Measurements from ENCODE around the gene RMRP. TPM values are rescaled to one million over a fixed set of nuclear protein-coding genes. Genes with fewer than 3 reads are reported as not detected.

The RMRP gene
- total and polyA plus RNA-seq, 5 donors = 218 to 22,919 (median 20,579) TPM

DNA sequence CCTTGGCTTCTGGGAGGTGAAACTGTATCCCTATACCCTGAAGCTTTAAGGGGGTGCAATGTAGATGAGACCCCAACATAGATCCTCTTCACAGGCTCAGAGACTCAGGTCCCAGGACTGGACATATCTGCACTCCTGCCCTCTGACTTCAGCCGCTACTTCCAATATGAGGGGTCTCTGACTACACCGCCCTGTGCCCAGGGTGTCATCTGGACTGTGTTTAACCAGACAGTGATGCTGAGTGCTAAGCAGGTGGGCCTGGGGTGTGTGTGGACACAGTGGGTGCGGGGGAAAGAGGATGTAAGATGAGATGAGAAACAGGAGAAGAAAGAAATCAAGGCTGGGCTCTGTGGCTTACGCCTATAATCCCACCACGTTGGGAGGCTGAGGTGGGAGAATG, 21.3 kb upstream of the RMRP start:
- peaks cover 6% of the 10 kb centered on the region for H3K4me1 ChIP-seq (ENCODE audit: control insufficient read depth, insufficient read depth, low read length)
- no peak overlapping the region for H3K27ac ChIP-seq (ENCODE audit: low read length)
- intact Hi-C loops (cut with DNase I) = no loop called here
- 96% methylated on average over 5 of the region's 5 CpGs for WGBS
- no peak overlapping the region for H3K4me3 ChIP-seq (ENCODE audit: low read length)
- ATAC-seq (no peak), DNase-seq (peak in 1 of 3 donors; percentile 7)
- H3K27me3 ChIP-seq (ENCODE audit: control insufficient read depth, insufficient read depth) = no peaks in the 10 kb centered on the region
- no peaks in the 10 kb centered on the region for H3K9me3 ChIP-seq (ENCODE audit: control insufficient read depth, low read length)

DNA sequence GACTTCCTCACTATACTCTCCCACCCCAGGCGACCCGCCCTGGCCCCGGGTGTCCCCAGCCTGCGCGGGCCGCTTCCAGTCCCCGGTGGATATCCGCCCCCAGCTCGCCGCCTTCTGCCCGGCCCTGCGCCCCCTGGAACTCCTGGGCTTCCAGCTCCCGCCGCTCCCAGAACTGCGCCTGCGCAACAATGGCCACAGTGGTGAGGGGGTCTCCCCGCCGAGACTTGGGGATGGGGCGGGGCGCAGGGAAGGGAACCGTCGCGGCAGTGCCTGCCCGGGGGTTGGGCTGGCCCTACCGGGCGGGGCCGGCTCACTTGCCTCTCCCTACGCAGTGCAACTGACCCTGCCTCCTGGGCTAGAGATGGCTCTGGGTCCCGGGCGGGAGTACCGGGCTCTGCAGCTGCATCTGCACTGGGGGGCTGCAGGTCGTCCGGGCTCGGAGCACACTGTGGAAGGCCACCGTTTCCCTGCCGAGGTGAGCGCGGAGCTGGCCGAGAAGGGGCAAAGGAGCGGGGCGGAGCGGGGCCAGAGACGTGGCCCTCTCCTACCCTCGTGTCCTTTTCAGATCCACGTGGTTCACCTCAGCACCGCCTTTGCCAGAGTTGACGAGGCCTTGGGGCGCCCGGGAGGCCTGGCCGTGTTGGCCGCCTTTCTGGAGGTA, 18.0 kb upstream of the RMRP start:
- Histone ChIP-seq H3K27ac (ENCODE audit: low read length) (no peak overlapping the region), H3K4me3 (ENCODE audit: low read length) (peak overlapping the region; percentile 44), H3K27me3 (ENCODE audit: control insufficient read depth, insufficient read depth) (no peaks in the 10 kb centered on the region), H3K4me1 (ENCODE audit: control insufficient read depth, insufficient read depth, low read length) (peaks cover 6% of the 10 kb centered on the region), H3K9me3 (ENCODE audit: control insufficient read depth, low read length) (no peaks in the 10 kb centered on the region)
- WGBS = 5% methylated on average over 51 of the region's 51 CpGs
- DNase-seq (peak; percentile 57 to 84 (median 84)), ATAC-seq (peak; percentile 67 to 73)
- intact Hi-C loops (cut with DNase I) = no loop called here

- intact Hi-C loops (cut with DNase I) = no loop called here
- 42% methylated on average over 13 of the region's 13 CpGs for WGBS
- peaks cover 6% of the 10 kb centered on the region for H3K4me1 ChIP-seq (ENCODE audit: control insufficient read depth, insufficient read depth, low read length)
- DNase-seq (no peak), ATAC-seq (peak in 1 of 2 donors; percentile 10)
- H3K4me3 ChIP-seq (ENCODE audit: low read length) = peak overlapping the region; percentile 44
- H3K9me3 ChIP-seq (ENCODE audit: control insufficient read depth, low read length) = no peaks in the 10 kb centered on the region
- no peaks in the 10 kb centered on the region for H3K27me3 ChIP-seq (ENCODE audit: control insufficient read depth, insufficient read depth)
- H3K27ac ChIP-seq (ENCODE audit: low read length) = no peak overlapping the region
Observed at GRCh38 chr9:35675204-35675603, 17.4 kb upstream of the RMRP start.

GRCh38 chr9:35674025-35674361, 16.2 kb upstream of the RMRP start:
- no peak for DNase-seq
- H3K4me3 ChIP-seq (ENCODE audit: low read length) = no peak overlapping the region
- peaks cover 6% of the 10 kb centered on the region for H3K4me1 ChIP-seq (ENCODE audit: control insufficient read depth, insufficient read depth, low read length)
- intact Hi-C loops (cut with DNase I) = no loop called here
- no peak overlapping the region for H3K27ac ChIP-seq (ENCODE audit: low read length)
- no peaks in the 10 kb centered on the region for H3K9me3 ChIP-seq (ENCODE audit: control insufficient read depth, low read length)
- no peak for ATAC-seq
- WGBS = 81% methylated on average over 3 of the region's 3 CpGs
- no peaks in the 10 kb centered on the region for H3K27me3 ChIP-seq (ENCODE audit: control insufficient read depth, insufficient read depth)

DNA sequence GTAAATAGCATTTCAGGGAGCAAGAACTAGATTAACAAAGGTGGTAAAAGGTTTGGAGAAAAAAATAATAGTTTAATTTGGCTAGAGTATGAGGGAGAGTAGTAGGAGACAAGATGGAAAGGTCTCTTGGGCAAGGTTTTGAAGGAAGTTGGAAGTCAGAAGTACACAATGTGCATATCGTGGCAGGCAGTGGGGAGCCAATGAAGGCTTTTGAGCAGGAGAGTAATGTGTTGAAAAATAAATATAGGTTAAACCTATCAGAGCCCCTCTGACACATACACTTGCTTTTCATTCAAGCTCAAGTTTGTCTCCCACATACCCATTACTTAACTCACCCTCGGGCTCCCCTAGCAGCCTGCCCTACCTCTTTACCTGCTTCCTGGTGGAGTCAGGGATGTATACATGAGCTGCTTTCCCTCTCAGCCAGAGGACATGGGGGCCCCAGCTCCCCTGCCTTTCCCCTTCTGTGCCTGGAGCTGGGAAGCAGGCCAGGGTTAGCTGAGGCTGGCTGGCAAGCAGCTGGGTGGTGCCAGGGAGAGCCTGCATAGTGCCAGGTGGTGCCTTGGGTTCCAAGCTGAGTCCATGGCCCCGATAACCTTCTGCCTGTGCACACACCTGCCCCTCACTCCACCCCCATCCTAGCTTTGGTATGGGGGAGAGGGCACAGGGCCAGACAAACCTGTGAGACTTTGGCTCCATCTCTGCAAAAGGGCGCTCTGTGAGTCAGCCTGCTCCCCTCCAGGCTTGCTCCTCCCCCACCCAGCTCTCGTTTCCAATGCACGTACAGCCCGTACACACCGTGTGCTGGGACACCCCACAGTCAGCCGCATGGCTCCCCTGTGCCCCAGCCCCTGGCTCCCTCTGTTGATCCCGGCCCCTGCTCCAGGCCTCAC, 15.6 kb upstream of the RMRP start, which contains the start of gene CA9:
Gene CA9 (plus strand): TSS at position 797 of the 893 bp plus-strand sequence. CDS start 32 bp downstream, at position 829.
- intact Hi-C loops (cut with DNase I) = no loop called here
- no peak within 1 kb of the TSS for H3K27ac ChIP-seq (ENCODE audit: low read length)

DNA sequence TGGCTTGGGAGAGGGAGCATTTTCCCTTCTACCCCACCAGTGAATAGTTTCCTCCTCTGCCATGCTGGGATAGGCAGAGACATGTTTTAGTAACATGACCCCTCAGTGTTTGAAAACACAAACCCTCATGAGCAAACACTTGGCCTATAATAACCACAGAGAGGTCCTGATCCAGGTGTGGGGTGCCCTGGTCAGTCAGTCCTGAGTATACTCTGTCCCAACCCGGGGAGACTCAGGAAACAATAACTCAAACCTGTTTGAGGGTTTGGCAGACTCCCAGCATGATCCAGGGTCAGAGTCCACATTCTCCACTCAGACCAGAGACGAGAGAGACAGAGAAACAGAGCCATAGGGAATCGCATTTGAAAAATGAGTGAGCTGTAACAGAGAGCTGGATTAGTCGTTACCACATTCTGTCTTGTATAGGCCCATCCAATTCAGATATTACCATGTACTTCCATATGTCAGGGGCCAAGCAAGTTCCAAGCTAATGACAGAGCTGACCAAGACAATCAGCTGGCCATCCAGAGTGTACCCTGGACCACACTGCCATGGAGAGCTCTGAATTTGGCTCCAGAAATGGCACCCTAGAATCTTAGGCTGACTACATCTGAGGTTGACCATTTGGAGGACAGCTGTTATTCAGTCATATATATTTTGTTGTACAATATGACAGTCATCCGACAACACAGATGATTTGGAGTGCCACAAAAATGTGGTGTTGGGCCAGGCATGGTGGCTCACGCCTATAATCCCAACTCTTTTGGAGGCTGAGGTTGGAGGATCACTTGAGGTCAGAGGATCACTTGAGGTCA, 11.7 kb upstream of the RMRP start:
- 74% methylated on average over 6 of the region's 6 CpGs for WGBS
- Histone ChIP-seq H3K27me3 (ENCODE audit: control insufficient read depth, insufficient read depth) (no peaks in the 10 kb centered on the region), H3K4me3 (ENCODE audit: low read length) (no peak overlapping the region), H3K9me3 (ENCODE audit: control insufficient read depth, low read length) (no peaks in the 10 kb centered on the region), H3K27ac (ENCODE audit: low read length) (no peak overlapping the region), H3K4me1 (ENCODE audit: control insufficient read depth, insufficient read depth, low read length) (no peaks in the 10 kb centered on the region)
- intact Hi-C loops (cut with DNase I) = loop anchor here in 1 of 4 donors (10.0 kb wide), 1 partner anchor 55 kb away; no protein-coding TSS in a partner anchor
- DNase-seq (no peak), ATAC-seq (no peak)

More for the DNA sequence above, 15.6 kb upstream of the RMRP start, which contains the start of gene CA9:
- H3K27me3 ChIP-seq (ENCODE audit: control insufficient read depth, insufficient read depth) = no peaks in the 10 kb centered on the region
- H3K9me3 ChIP-seq (ENCODE audit: control insufficient read depth, low read length) = no peaks in the 10 kb centered on the region
- peak; percentile 36 to 46 for ATAC-seq
- peak in 1 of 3 donors; percentile 55 for DNase-seq
- 55% methylated on average over 10 of the region's 10 CpGs for WGBS
- peaks cover 6% of the 10 kb centered on the region for H3K4me1 ChIP-seq (ENCODE audit: control insufficient read depth, insufficient read depth, low read length)
- no peak within 1 kb of the TSS for H3K4me3 ChIP-seq (ENCODE audit: low read length)

- DNase-seq (no peak), ATAC-seq (no peak)
- Histone ChIP-seq H3K4me3 (ENCODE audit: low read length) (no peak overlapping the region), H3K4me1 (ENCODE audit: control insufficient read depth, insufficient read depth, low read length) (no peaks in the 10 kb centered on the region), H3K27me3 (ENCODE audit: control insufficient read depth, insufficient read depth) (no peaks in the 10 kb centered on the region), H3K27ac (ENCODE audit: low read length) (no peak overlapping the region), H3K9me3 (ENCODE audit: control insufficient read depth, low read length) (no peaks in the 10 kb centered on the region)
- intact Hi-C loops (cut with DNase I) = loop anchor here in 1 of 4 donors (10.0 kb wide), 1 partner anchor 57 kb away; no protein-coding TSS in a partner anchor
- 97% methylated on average over 3 of the region's 3 CpGs for WGBS
Observed at GRCh38 chr9:35667939-35668338, 10.1 kb upstream of the RMRP start.

GRCh38 chr9:35666549-35666948, 8.7 kb upstream of the RMRP start:
- H3K27ac ChIP-seq (ENCODE audit: low read length) = no peak overlapping the region
- 90% methylated on average over 5 of the region's 5 CpGs for WGBS
- H3K9me3 ChIP-seq (ENCODE audit: control insufficient read depth, low read length) = no peaks in the 10 kb centered on the region
- no peaks in the 10 kb centered on the region for H3K4me1 ChIP-seq (ENCODE audit: control insufficient read depth, insufficient read depth, low read length)
- ATAC-seq (no peak), DNase-seq (no peak)
- H3K4me3 ChIP-seq (ENCODE audit: low read length) = no peak overlapping the region
- intact Hi-C loops (cut with DNase I) = loop anchor here in 1 of 4 donors (10.0 kb wide), 1 partner anchor 58 kb away; no protein-coding TSS in a partner anchor
- H3K27me3 ChIP-seq (ENCODE audit: control insufficient read depth, insufficient read depth) = no peaks in the 10 kb centered on the region

- Histone ChIP-seq H3K4me1 (ENCODE audit: control insufficient read depth, insufficient read depth, low read length) (no peaks in the 10 kb centered on the region), H3K27ac (ENCODE audit: low read length) (no peak overlapping the region), H3K27me3 (ENCODE audit: control insufficient read depth, insufficient read depth) (no peaks in the 10 kb centered on the region), H3K9me3 (ENCODE audit: control insufficient read depth, low read length) (no peaks in the 10 kb centered on the region), H3K4me3 (ENCODE audit: low read length) (no peak overlapping the region)
- intact Hi-C loops (cut with DNase I) = loop anchor here in 1 of 4 donors (10.0 kb wide), 1 partner anchor 59 kb away; no protein-coding TSS in a partner anchor
- ATAC-seq (no peak), DNase-seq (no peak)
- WGBS = 60% methylated on average over 1 of the region's 1 CpG
Observed at GRCh38 chr9:35666045-35666444, 8.2 kb upstream of the RMRP start.

- intact Hi-C loops (cut with DNase I) = loop anchor here in 1 of 4 donors (10.0 kb wide), 1 partner anchor 59 kb away; no protein-coding TSS in a partner anchor
- H3K9me3 ChIP-seq (ENCODE audit: control insufficient read depth, low read length) = no peaks in the 10 kb centered on the region
- WGBS = 29% methylated on average over 5 of the region's 5 CpGs
- H3K27me3 ChIP-seq (ENCODE audit: control insufficient read depth, insufficient read depth) = no peaks in the 10 kb centered on the region
- H3K4me1 ChIP-seq (ENCODE audit: control insufficient read depth, insufficient read depth, low read length) = no peaks in the 10 kb centered on the region
- no peak for DNase-seq
- H3K27ac ChIP-seq (ENCODE audit: low read length) = peak overlapping the region; percentile 26
- no peak for ATAC-seq
- H3K4me3 ChIP-seq (ENCODE audit: low read length) = peak overlapping the region; percentile 48
Observed at GRCh38 chr9:35665471-35665818, 7.6 kb upstream of the RMRP start.

All from right cardiac atrium (tissue), 5 donors.